ENCODE data around the gene GLRX. TPM values are rescaled to one million over a fixed set of nuclear protein-coding genes. Genes with fewer than 3 reads are reported as not detected.

GLRX gene
- total and polyA plus RNA-seq, 2 of the 13 experiments (the other 11 are each of a cell fraction or from before 2014, with no cell fraction given), result 63.8 to 499 TPM

GRCh38 chr5:95784514-95785302, 37.8 kb downstream of the GLRX start (continued):
- TF ChIP-seq ZBTB25 (CRISPR knock-in tag; IDR thresholded peaks at IDR 0.05) (no peak), GTF3A (CRISPR knock-in tag; conservative IDR thresholded peaks at IDR 0.05) (no peak), NR2F6 (IDR thresholded peaks at IDR 0.05) (no peak), NR2F6 (CRISPR knock-in tag; IDR thresholded peaks at IDR 0.05) (no peak), CSRNP1 (CRISPR knock-in tag; IDR thresholded peaks at IDR 0.05) (no peak)
- TF ChIP-seq, protein P1, sequence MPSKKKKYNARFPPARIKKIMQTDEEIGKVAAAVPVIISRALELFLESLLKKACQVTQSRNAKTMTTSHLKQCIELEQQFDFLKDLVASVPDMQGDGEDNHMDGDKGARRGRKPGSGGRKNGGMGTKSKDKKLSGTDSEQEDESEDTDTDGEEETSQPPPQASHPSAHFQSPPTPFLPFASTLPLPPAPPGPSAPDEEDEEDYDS (CRISPR knock-in tag; IDR thresholded peaks at IDR 0.05), result no peak

DNA sequence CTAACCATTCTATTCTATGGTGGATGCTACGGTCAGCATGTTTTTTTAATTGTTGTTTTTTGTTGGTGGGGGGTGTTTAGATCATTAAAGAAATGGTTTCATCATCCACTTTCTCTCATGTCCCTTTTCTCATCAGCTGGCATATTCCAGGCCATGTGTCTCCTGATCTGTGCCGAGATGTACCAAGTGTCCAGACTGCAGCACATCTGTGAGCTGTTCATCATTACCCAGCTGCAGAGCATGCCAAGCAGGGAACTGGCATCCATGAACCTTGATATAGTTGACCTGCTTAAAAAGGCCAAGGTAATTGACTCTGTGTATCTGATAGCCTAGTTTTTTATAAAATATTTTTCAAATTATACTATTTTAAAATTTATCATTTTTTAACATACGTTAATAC, 38.9 kb downstream of the GLRX start:
- H3K36me3 ChIP-seq (replicated peaks in 1 of 2; ENCODE audit: control insufficient read depth in 1 of 2, insufficient read depth in 2 of 2, low read length in 2 of 2), result peaks cover 1 to 17% of the 10 kb centered on the region in 2 experiments
- POLR2A ChIA-PET, result no interaction called here
- H3K79me2 ChIP-seq (ENCODE audit: insufficient read depth, low read length), result no peaks in the 10 kb centered on the region
- no peaks in the 10 kb centered on the region for H3K9me3 ChIP-seq (ENCODE audit: low read length)
- BruUV-seq (replicated peaks), result no TSS peak
- no peaks in the 10 kb centered on the region for H3K27me3 ChIP-seq (ENCODE audit: control insufficient read depth in 1 of 2, insufficient read depth in 2 of 2, low read length in 2 of 2)
- H3K9ac ChIP-seq (ENCODE audit: insufficient read depth, low read depth, low read length), result no peak overlapping the region
- FAIRE-seq, result no peak
- ATAC-seq, result no peak
- intact Hi-C loops (cut with micrococcal nuclease; ENCODE audit: unreplicated experiment) (no loop called here), in situ Hi-C loops (cut with HindIII; ENCODE audit: extremely low pct_ligation_motif_present, low pct_unique_long_range_greater_than_20kb) (no loop called here)
- CTCF ChIA-PET (ENCODE audit: low intra/inter-chr PET ratio, low total read pairs), result no interaction called here
- DNase-seq (ENCODE audit: low spot score), result no peak
- over 99% methylated on average over 3 of the region's 3 CpGs for WGBS (ENCODE audit: low lambda C conversion rate)
- no peak overlapping the region for H3K4me3 ChIP-seq (replicated peaks in 1 of 3; ENCODE audit: insufficient read depth in 1 of 3, low read depth in 2 of 3, low read length in 3 of 3)
- no peak overlapping the region for H3K4me2 ChIP-seq (ENCODE audit: low read depth, low read length)
- H3K4me1 ChIP-seq (ENCODE audit: insufficient read depth, low read length), result peaks cover 6% of the 10 kb centered on the region; the same call in 1 of the 2 replicates
- H2AFZ ChIP-seq (ENCODE audit: low read length), result no peak overlapping the region
- no peak overlapping the region for H3K27ac ChIP-seq (ENCODE audit: extremely low read length, insufficient read depth, low read length)
- H4K20me1 ChIP-seq (ENCODE audit: insufficient read depth, low read length), result no peaks in the 10 kb centered on the region
- TF ChIP-seq, protein P2, sequence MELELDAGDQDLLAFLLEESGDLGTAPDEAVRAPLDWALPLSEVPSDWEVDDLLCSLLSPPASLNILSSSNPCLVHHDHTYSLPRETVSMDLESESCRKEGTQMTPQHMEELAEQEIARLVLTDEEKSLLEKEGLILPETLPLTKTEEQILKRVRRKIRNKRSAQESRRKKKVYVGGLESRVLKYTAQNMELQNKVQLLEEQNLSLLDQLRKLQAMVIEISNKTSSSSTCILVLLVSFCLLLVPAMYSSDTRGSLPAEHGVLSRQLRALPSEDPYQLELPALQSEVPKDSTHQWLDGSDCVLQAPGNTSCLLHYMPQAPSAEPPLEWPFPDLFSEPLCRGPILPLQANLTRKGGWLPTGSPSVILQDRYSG (CRISPR knock-in tag; IDR thresholded peaks at IDR 0.05), result no peak
- TF ChIP-seq ZKSCAN1 (IDR thresholded peaks at IDR 0.05; ENCODE audit: low read length) (no peak), ZNF788 (CRISPR knock-in tag; IDR thresholded peaks at IDR 0.05; ENCODE audit: borderline replicate concordance) (no peak), STAG1 (CRISPR knock-in tag; IDR thresholded peaks at IDR 0.05) (no peak), CREB1 (IDR thresholded peaks at IDR 0.05) (no peak), CREB1 (CRISPR knock-in tag; IDR thresholded peaks at IDR 0.05) (no peak), ZNF331 (CRISPR knock-in tag; IDR thresholded peaks at IDR 0.05) (no peak), SYNCRIP (IDR thresholded peaks at IDR 0.05; ENCODE audit: insufficient read depth, low read depth, low read length) (no peak), GPN1 (CRISPR knock-in tag; IDR thresholded peaks at IDR 0.05; ENCODE audit: borderline replicate concordance) (no peak), KDM5A (IDR thresholded peaks at IDR 0.05; ENCODE audit: borderline replicate concordance, low read length) (no peak), ATAD3A (CRISPR knock-in tag; IDR thresholded peaks at IDR 0.05) (no peak), MXD4 (CRISPR knock-in tag; IDR thresholded peaks at IDR 0.05) (no peak)
- TF ChIP-seq, protein P3, sequence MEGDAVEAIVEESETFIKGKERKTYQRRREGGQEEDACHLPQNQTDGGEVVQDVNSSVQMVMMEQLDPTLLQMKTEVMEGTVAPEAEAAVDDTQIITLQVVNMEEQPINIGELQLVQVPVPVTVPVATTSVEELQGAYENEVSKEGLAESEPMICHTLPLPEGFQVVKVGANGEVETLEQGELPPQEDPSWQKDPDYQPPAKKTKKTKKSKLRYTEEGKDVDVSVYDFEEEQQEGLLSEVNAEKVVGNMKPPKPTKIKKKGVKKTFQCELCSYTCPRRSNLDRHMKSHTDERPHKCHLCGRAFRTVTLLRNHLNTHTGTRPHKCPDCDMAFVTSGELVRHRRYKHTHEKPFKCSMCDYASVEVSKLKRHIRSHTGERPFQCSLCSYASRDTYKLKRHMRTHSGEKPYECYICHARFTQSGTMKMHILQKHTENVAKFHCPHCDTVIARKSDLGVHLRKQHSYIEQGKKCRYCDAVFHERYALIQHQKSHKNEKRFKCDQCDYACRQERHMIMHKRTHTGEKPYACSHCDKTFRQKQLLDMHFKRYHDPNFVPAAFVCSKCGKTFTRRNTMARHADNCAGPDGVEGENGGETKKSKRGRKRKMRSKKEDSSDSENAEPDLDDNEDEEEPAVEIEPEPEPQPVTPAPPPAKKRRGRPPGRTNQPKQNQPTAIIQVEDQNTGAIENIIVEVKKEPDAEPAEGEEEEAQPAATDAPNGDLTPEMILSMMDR (CRISPR knock-in tag; IDR thresholded peaks at IDR 0.05), result no peak

Measured in HepG2 (cell line).